Lower leg skin (tissue), 3 donors: ENCODE measurements around the gene MYT1.

Experiments
- POLR2A ChIP-seq, 2 donors: fragments of 450-650 bp; IDR thresholded peaks; one replicate each; pipeline ENCODE4 v1.6.1; 2016 to 2017; ENCODE audit warnings: antibody characterized with exemption in 2 of 2, mild to moderate bottlenecking in 1 of 2, moderate library complexity in 1 of 2
- TF ChIP-seq, protein P1 (sequence below), 3 donors: fragments of 450-650 bp; IDR thresholded peaks; one replicate each; pipeline ENCODE4 v1.5.1; 2016; ENCODE audit warnings: antibody characterized with exemption in 3 of 3, mild to moderate bottlenecking in 3 of 3, moderate library complexity in 2 of 3

GRCh38 chr20:64201653-64202052 lies 37.4 kb downstream of the MYT1 start:
- TF ChIP-seq, protein P1, sequence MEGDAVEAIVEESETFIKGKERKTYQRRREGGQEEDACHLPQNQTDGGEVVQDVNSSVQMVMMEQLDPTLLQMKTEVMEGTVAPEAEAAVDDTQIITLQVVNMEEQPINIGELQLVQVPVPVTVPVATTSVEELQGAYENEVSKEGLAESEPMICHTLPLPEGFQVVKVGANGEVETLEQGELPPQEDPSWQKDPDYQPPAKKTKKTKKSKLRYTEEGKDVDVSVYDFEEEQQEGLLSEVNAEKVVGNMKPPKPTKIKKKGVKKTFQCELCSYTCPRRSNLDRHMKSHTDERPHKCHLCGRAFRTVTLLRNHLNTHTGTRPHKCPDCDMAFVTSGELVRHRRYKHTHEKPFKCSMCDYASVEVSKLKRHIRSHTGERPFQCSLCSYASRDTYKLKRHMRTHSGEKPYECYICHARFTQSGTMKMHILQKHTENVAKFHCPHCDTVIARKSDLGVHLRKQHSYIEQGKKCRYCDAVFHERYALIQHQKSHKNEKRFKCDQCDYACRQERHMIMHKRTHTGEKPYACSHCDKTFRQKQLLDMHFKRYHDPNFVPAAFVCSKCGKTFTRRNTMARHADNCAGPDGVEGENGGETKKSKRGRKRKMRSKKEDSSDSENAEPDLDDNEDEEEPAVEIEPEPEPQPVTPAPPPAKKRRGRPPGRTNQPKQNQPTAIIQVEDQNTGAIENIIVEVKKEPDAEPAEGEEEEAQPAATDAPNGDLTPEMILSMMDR (IDR thresholded peaks at IDR 0.05): no peak
- no peak for TF ChIP-seq POLR2A (IDR thresholded peaks at IDR 0.05)
